EL (cell line): ENCODE measurements around the gene HCK.

ENCODE experiments used
- DNase-seq: peaks from one replicate; pipeline ENCODE4 v3.0.0-alpha.2; 2016

The HCK gene

GRCh38 chr20:32134026-32134425, 82.0 kb downstream of the HCK start:
- DNase-seq, result no peak

GRCh38 chr20:32135983-32136515, 84.0 kb downstream of the HCK start:
- DNase-seq, result no peak

GRCh38 chr20:32138921-32139320, 86.9 kb downstream of the HCK start:
- DNase-seq, result no peak

- no peak for DNase-seq
These were observed 87.9 kb downstream of the HCK start for GRCh38 chr20:32139947-32140346.

- no peak for DNase-seq
These were observed 88.6 kb downstream of the HCK start for GRCh38 chr20:32140603-32141002.

GRCh38 chr20:32141465-32141980, 89.5 kb downstream of the HCK start:
- DNase-seq, result no peak

- DNase-seq, result no peak
These were observed 90.0 kb downstream of the HCK start for GRCh38 chr20:32142088-32142487.

- no peak for DNase-seq
These were observed 90.9 kb downstream of the HCK start for GRCh38 chr20:32142991-32143390.

- DNase-seq, result no peak
These were observed 93.0 kb downstream of the HCK start for GRCh38 chr20:32144898-32145662.

GRCh38 chr20:32149566-32150170, 97.6 kb downstream of the HCK start:
- peak; percentile 33 for DNase-seq

- no peak for DNase-seq
These were observed 98.3 kb downstream of the HCK start for GRCh38 chr20:32150291-32150848.
